Ovary (tissue), 3 donors: Measurements from ENCODE around the gene HOXB8.

Experiments
- POLR2A ChIP-seq: fragments of 450-650 bp; IDR thresholded peaks from one replicate; pipeline ENCODE4 v1.6.1; 2017; ENCODE audit warnings: antibody characterized with exemption, mild to moderate bottlenecking, moderate library complexity
- TF ChIP-seq, protein P1 (sequence below), 3 donors: fragments of 450-650 bp in 2 of 3; fragments of 200-600 bp in 1 of 3; IDR thresholded peaks; one replicate each; pipeline versions ENCODE4 v1.5.1 to v1.8.0; 2016 to 2022; ENCODE audit warnings: antibody characterized with exemption in 3 of 3, mild to moderate bottlenecking in 1 of 3
- donor health status: DM: no; HTN: no; CAD: no.

DNA sequence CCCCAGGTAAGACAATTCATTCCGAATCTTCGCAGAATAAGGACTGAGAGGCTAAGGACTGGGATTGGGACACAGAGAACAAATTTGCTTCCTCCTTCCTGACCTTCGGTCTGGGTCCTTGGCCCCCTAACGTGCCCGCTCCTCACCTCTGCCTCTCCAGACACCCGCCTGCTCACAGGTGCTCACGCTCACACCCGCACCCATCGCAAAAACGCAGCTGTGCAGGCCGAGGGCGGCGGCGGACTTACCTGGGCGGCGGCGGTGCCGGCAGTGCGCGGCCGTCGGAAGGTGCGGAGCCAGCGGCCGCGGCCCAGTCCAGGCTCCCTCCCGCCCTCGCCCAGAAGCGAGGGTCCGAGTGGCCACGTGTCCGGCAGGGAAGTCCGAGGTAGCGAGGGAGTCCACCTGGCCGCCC, 18.2 kb upstream of the HOXB8 start:
- TF ChIP-seq, protein P1, sequence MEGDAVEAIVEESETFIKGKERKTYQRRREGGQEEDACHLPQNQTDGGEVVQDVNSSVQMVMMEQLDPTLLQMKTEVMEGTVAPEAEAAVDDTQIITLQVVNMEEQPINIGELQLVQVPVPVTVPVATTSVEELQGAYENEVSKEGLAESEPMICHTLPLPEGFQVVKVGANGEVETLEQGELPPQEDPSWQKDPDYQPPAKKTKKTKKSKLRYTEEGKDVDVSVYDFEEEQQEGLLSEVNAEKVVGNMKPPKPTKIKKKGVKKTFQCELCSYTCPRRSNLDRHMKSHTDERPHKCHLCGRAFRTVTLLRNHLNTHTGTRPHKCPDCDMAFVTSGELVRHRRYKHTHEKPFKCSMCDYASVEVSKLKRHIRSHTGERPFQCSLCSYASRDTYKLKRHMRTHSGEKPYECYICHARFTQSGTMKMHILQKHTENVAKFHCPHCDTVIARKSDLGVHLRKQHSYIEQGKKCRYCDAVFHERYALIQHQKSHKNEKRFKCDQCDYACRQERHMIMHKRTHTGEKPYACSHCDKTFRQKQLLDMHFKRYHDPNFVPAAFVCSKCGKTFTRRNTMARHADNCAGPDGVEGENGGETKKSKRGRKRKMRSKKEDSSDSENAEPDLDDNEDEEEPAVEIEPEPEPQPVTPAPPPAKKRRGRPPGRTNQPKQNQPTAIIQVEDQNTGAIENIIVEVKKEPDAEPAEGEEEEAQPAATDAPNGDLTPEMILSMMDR (IDR thresholded peaks at IDR 0.05), result no peak
- no peak for TF ChIP-seq POLR2A
